Neural cell (in vitro differentiated cells): ENCODE results near the gene CLEC16A. TPM values are rescaled to one million over a fixed set of nuclear protein-coding genes. Genes with fewer than 3 reads are reported as not detected.

Experiments
- H2AFZ ChIP-seq: fragments of 200-600, 300-800 bp; sonication (generic), shearing (Covaris generic); 2 replicates; pipeline ENCODE4 v1.6.0; 2014; ENCODE audit warnings: low read depth, mild to moderate bottlenecking, antibody characterized with exemption, low read length, moderate library complexity
- H3F3A ChIP-seq: fragments of 200-600 bp; shearing (Covaris generic); 2 replicates; pipeline ENCODE4 v1.6.1; 2016; ENCODE audit warnings: mild to moderate bottlenecking, moderate library complexity, mixed read lengths, antibody characterized with exemption, low read length; ENCODE audit not compliant: insufficient read depth, poor library complexity, severe bottlenecking
- H3K27ac ChIP-seq: fragments of 200-600, 300-800 bp; sonication (generic), shearing (Covaris generic); 2 replicates; pipeline ENCODE4 v1.5.1; 2014; ENCODE audit warnings: mild to moderate bottlenecking, low read length, moderate library complexity
- H3K27me3 ChIP-seq: fragments of 300-800, 200-600 bp; sonication (generic), shearing (Covaris generic); 2 replicates; pipeline ENCODE4 v1.6.0; 2014; ENCODE audit warnings: mild to moderate bottlenecking, low read depth, low read length, moderate library complexity; ENCODE audit not compliant: insufficient read depth
- H3K36me3 ChIP-seq: fragments of 300-800, 200-600 bp; sonication (generic), shearing (Covaris generic); 2 replicates; pipeline ENCODE4 v1.5.1; 2014; ENCODE audit warnings: mild to moderate bottlenecking, antibody characterized with exemption, low read length, moderate library complexity; ENCODE audit not compliant: insufficient read depth
- H3K4me2 ChIP-seq: fragments of 300-800, 200-600 bp; sonication (generic), shearing (Covaris generic); 2 replicates; pipeline ENCODE4 v1.6.0; 2014; ENCODE audit warnings: mild to moderate bottlenecking, low read length
- H3K4me3 ChIP-seq: fragments of 300-800, 200-600 bp; sonication (generic), shearing (Covaris generic); 2 replicates; pipeline ENCODE4 v1.5.1; 2014; ENCODE audit warnings: mild to moderate bottlenecking, low read length, moderate library complexity
- H3K79me2 ChIP-seq: fragments of 200-600 bp; shearing (Covaris generic); replicated peaks from 2 replicates; pipeline ENCODE4 v1.6.0; 2014; ENCODE audit warnings: mild to moderate bottlenecking, low read length, moderate library complexity; ENCODE audit not compliant: insufficient read depth
- H3K9ac ChIP-seq: fragments of 300-800, 200-600 bp; sonication (generic), shearing (Covaris generic); 2 replicates; pipeline ENCODE4 v1.6.1; 2016; ENCODE audit warnings: mild to moderate bottlenecking, low read length, mixed read lengths
- H3K9me2 ChIP-seq: fragments of 200-600 bp; shearing (Covaris generic); 2 replicates; pipeline ENCODE4 v1.6.1; 2016; ENCODE audit warnings: mild to moderate bottlenecking, low read length, mixed read lengths; ENCODE audit not compliant: insufficient read depth
- H3K9me3 ChIP-seq: fragments of 200-600, 300-800 bp; sonication (generic), shearing (Covaris generic); 2 replicates; pipeline ENCODE4 v1.6.1; 2016; ENCODE audit warnings: mild to moderate bottlenecking, mixed run types, low read length, moderate library complexity, mixed read lengths
- H4K20me1 ChIP-seq: fragments of 200-600 bp; shearing (Covaris generic); 2 replicates; pipeline ENCODE4 v1.6.1; 2016; ENCODE audit warnings: mild to moderate bottlenecking, mixed run types; ENCODE audit not compliant: insufficient read depth
- CTCF ChIP-seq: fragments of 450-650 bp; IDR thresholded peaks from 2 replicates; pipeline ENCODE4 v1.5.1; 2014; ENCODE audit warnings: antibody characterized with exemption, mild to moderate bottlenecking, moderate library complexity; ENCODE audit not compliant: poor library complexity, severe bottlenecking
- EP300 ChIP-seq: fragments of 450-650 bp; conservative IDR thresholded peaks from 2 replicates; pipeline ENCODE4 v1.6.1; 2014; ENCODE audit warnings: antibody characterized with exemption, mild to moderate bottlenecking, moderate library complexity; ENCODE audit not compliant: poor library complexity, severe bottlenecking
- EZH2 ChIP-seq: fragments of 200-600, 300-800 bp; shearing (Covaris generic), sonication (generic); IDR thresholded peaks from 2 replicates; pipeline ENCODE4 v1.6.1; 2014; ENCODE audit warnings: antibody characterized with exemption, low read length, borderline replicate concordance, mild to moderate bottlenecking; ENCODE audit not compliant: insufficient read depth, poor library complexity, severe bottlenecking
- MXI1 ChIP-seq: fragments of 450-650 bp; conservative IDR thresholded peaks from 2 replicates; pipeline ENCODE4 v1.6.1; 2014; ENCODE audit warnings: antibody characterized with exemption, mild to moderate bottlenecking; ENCODE audit not compliant: poor library complexity, severe bottlenecking
- POLR2AphosphoS5 ChIP-seq: IDR thresholded peaks from 2 replicates; pipeline ENCODE4 v1.6.1; 2012
- RAD21 ChIP-seq: fragments of 450-650 bp; conservative IDR thresholded peaks from 2 replicates; pipeline ENCODE4 v1.6.1; 2014; ENCODE audit warnings: antibody characterized with exemption, mild to moderate bottlenecking, moderate library complexity
- REST ChIP-seq: IDR thresholded peaks from 2 replicates; pipeline ENCODE4 v1.6.1; 2012; ENCODE audit warnings: borderline replicate concordance
- SMC3 ChIP-seq: fragments of 450-650 bp; conservative IDR thresholded peaks from 2 replicates; pipeline ENCODE4 v1.6.1; 2014; ENCODE audit warnings: antibody characterized with exemption, mild to moderate bottlenecking, moderate library complexity; ENCODE audit not compliant: poor library complexity
- TAF1 ChIP-seq: IDR thresholded peaks from 2 replicates; pipeline ENCODE4 v1.6.1; 2012; ENCODE audit warnings: low read depth
- polyA plus RNA-seq: library from polyadenylated mRNA; depleted of rRNA; stranded (reverse); fragments of >200 nt; gene quantifications from 2 replicates; pipeline ENCODE4 v1.2.3, GENCODE V29; 2014

Gene CLEC16A
- polyA plus RNA-seq, 1 donor from 2014 or later: 11.1 TPM

GRCh38 chr16:11050536-11050935 is 106.2 kb downstream of the CLEC16A start:
- H2AFZ ChIP-seq: no peak overlapping the region
- H3K4me3 ChIP-seq: no peak overlapping the region
- H3K4me2 ChIP-seq: no peak overlapping the region
- H4K20me1 ChIP-seq: no peaks in the 10 kb centered on the region
- H3K27ac ChIP-seq: no peak overlapping the region
- H3K9ac ChIP-seq: no peak overlapping the region
- H3K9me2 ChIP-seq: no peaks in the 10 kb centered on the region
- H3K9me3 ChIP-seq: no peaks in the 10 kb centered on the region
- H3F3A ChIP-seq: no peaks in the 10 kb centered on the region
- TF ChIP-seq EZH2: no peak
- TF ChIP-seq MXI1: no peak
- TF ChIP-seq SMC3: no peak
- no peak for TF ChIP-seq EP300
- no peak for TF ChIP-seq RAD21
- TF ChIP-seq CTCF: no peak
- TF ChIP-seq REST: no peak
- no peak for TF ChIP-seq POLR2AphosphoS5
- no peak for TF ChIP-seq TAF1
- H3K27me3 ChIP-seq: no peaks in the 10 kb centered on the region
- H3K79me2 ChIP-seq: no peaks in the 10 kb centered on the region
- no peaks in the 10 kb centered on the region for H3K36me3 ChIP-seq

- Histone ChIP-seq H3F3A (no peaks in the 10 kb centered on the region), H3K9me3 (no peaks in the 10 kb centered on the region), H3K79me2 (no peaks in the 10 kb centered on the region), H3K4me2 (no peak overlapping the region), H3K36me3 (no peaks in the 10 kb centered on the region), H4K20me1 (no peaks in the 10 kb centered on the region), H3K9ac (no peak overlapping the region), H3K27me3 (no peaks in the 10 kb centered on the region), H2AFZ (no peak overlapping the region), H3K9me2 (no peaks in the 10 kb centered on the region), H3K27ac (no peak overlapping the region), H3K4me3 (no peak overlapping the region)
- no peak for TF ChIP-seq EP300
- no peak for TF ChIP-seq CTCF
- TF ChIP-seq REST: no peak
- no peak for TF ChIP-seq RAD21
- TF ChIP-seq TAF1: no peak
- no peak for TF ChIP-seq POLR2AphosphoS5
- no peak for TF ChIP-seq MXI1
- no peak for TF ChIP-seq SMC3
- TF ChIP-seq EZH2: no peak
Measured at GRCh38 chr16:11050944-11051343, 106.6 kb downstream of the CLEC16A start.
